IMR-90 (cell line): Measurements from ENCODE around the gene CHMP4B. TPM values are rescaled to one million over a fixed set of nuclear protein-coding genes. Genes with fewer than 3 reads are reported as not detected.

Experiments
- ATAC-seq: fragments of 200-7000 bp; cut with Tn5 transposase; 2 replicates; pipeline ENCODE4 v1.9.1; 2020; ENCODE audit warnings: low read depth, mild to moderate bottlenecking, moderate library complexity
- BruUV-seq: library from RNA; stranded (reverse); fragments of 400-500 nt; replicated peaks from 2 replicates; lab custom pipeline; 2021; lab: Mats Ljungman, UMichigan
- CTCF ChIA-PET: fragments of 300-600 bp; formaldehyde crosslinking; extraction: SDS; loops from one replicate; lab custom pipeline; 2021; ENCODE audit warnings: antibody characterized with exemption; lab: Yijun Ruan, JAX
- POLR2A ChIA-PET: fragments of 300-600 bp; sonication (Branson Sonifier 250); formaldehyde crosslinking; loops from one replicate; lab custom pipeline; 2022; ENCODE audit warnings: antibody characterized with exemption; ENCODE audit not compliant: unreplicated experiment; lab: Charles Lee
- DNase-seq: peaks from one replicate; pipeline ENCODE4 v3.0.0; 2013
- H2AFZ ChIP-seq: replicated peaks from 2 replicates; pipeline ENCODE3; 2013; ENCODE audit warnings: low read length, mild to moderate bottlenecking; ENCODE audit not compliant: poor library complexity
- H2AK5ac ChIP-seq: 2 replicates; pipeline ENCODE4 v1.6.1; 2013; ENCODE audit warnings: low read depth, low read length, inconsistent platforms
- H2AK9ac ChIP-seq: replicated peaks from 2 replicates; pipeline ENCODE3; 2013; ENCODE audit warnings: mild to moderate bottlenecking, low read depth, low read length, moderate library complexity; ENCODE audit not compliant: poor library complexity
- H2BK120ac ChIP-seq: 2 replicates; pipeline ENCODE4 v1.6.1; 2013; ENCODE audit warnings: low read depth, low read length, inconsistent platforms
- H2BK15ac ChIP-seq: 3 replicates; pipeline ENCODE4 v1.6.1; 2013; ENCODE audit warnings: low read depth, low read length, inconsistent platforms
- H2BK20ac ChIP-seq: 2 replicates; pipeline ENCODE4 v1.6.1; 2013; ENCODE audit warnings: low read depth, mild to moderate bottlenecking, inconsistent platforms, low read length, moderate library complexity
- H2BK5ac ChIP-seq: 2 replicates; pipeline ENCODE4 v1.6.1; 2013; ENCODE audit warnings: mild to moderate bottlenecking, low read depth, low read length, inconsistent platforms; ENCODE audit not compliant: poor library complexity, severe bottlenecking
- H3K14ac ChIP-seq: replicated peaks from 2 replicates; pipeline ENCODE4 v1.6.1; 2013; ENCODE audit warnings: low read depth, low read length, inconsistent platforms
- H3K18ac ChIP-seq: 2 replicates; pipeline ENCODE4 v1.6.1; 2013; ENCODE audit warnings: low read depth, low read length, control low read depth
- H3K23ac ChIP-seq: 2 replicates; pipeline ENCODE4 v1.6.1; 2013; ENCODE audit warnings: low read depth, low read length, inconsistent platforms
- H3K27ac ChIP-seq: 2 replicates; pipeline ENCODE4 v1.5.1; 2013; ENCODE audit warnings: mild to moderate bottlenecking, control low read depth, low read length; ENCODE audit not compliant: insufficient read depth
- H3K27me3 ChIP-seq: 2 replicates; pipeline ENCODE4 v1.6.1; 2013; ENCODE audit warnings: low read length; ENCODE audit not compliant: control insufficient read depth, insufficient read depth
- H3K36me3 ChIP-seq: 2 replicates; pipeline ENCODE4 v1.6.1; 2013; ENCODE audit warnings: low read length, mixed read lengths; ENCODE audit not compliant: control insufficient read depth, insufficient read depth
- H3K4ac ChIP-seq: 2 replicates; pipeline ENCODE4 v1.6.1; 2013; ENCODE audit warnings: low read depth, low read length, inconsistent platforms
- H3K4me1 ChIP-seq: 2 replicates; pipeline ENCODE4 v1.6.1; 2013; ENCODE audit warnings: low read length, mixed read lengths; ENCODE audit not compliant: control insufficient read depth, insufficient read depth
- H3K4me2 ChIP-seq: 2 replicates; pipeline ENCODE4 v1.6.1; 2013; ENCODE audit warnings: low read depth, mild to moderate bottlenecking, control low read depth, low read length, moderate library complexity
- H3K4me3 ChIP-seq: 2 replicates; pipeline ENCODE4 v1.5.1; 2013; ENCODE audit warnings: low read depth, mild to moderate bottlenecking, control low read depth, low read length, moderate library complexity; ENCODE audit not compliant: insufficient read depth
- H3K56ac ChIP-seq: 2 replicates; pipeline ENCODE4 v1.6.1; 2013; ENCODE audit warnings: low read length, inconsistent platforms; ENCODE audit not compliant: insufficient read depth; ENCODE audit errors: extremely low read depth
- H3K79me1 ChIP-seq, 2 experiments: 2 replicates each; pipeline ENCODE4 v1.6.1; 2013; ENCODE audit warnings: low read length in 2 of 2, inconsistent platforms in 1 of 2, low read depth in 1 of 2
- H3K9ac ChIP-seq: 2 replicates; pipeline ENCODE4 v1.6.1; 2013; ENCODE audit warnings: low read depth, low read length, control low read depth
- H3K9me1 ChIP-seq: 2 replicates; pipeline ENCODE4 v1.6.1; 2013; ENCODE audit warnings: low read length, inconsistent platforms; ENCODE audit not compliant: insufficient read depth
- H3K9me3 ChIP-seq: 2 replicates; pipeline ENCODE4 v1.6.1; 2013; ENCODE audit warnings: low read length; ENCODE audit not compliant: control insufficient read depth, insufficient read depth
- H4K20me1 ChIP-seq: 2 replicates; pipeline ENCODE4 v1.6.1; 2013; ENCODE audit warnings: low read length, inconsistent platforms; ENCODE audit not compliant: insufficient read depth
- H4K5ac ChIP-seq: 2 replicates; pipeline ENCODE4 v1.6.1; 2013; ENCODE audit warnings: mild to moderate bottlenecking, low read depth, low read length, control low read depth
- H4K8ac ChIP-seq, 2 experiments: 2 replicates each; pipeline ENCODE4 v1.6.1; 2013; ENCODE audit warnings: low read depth in 2 of 2, low read length in 2 of 2, control low read depth in 1 of 2, inconsistent platforms in 1 of 2
- H4K91ac ChIP-seq: 2 replicates; pipeline ENCODE4 v1.6.1; 2013; ENCODE audit warnings: low read depth, low read length, inconsistent platforms; ENCODE audit not compliant: insufficient read depth
- BHLHE40 ChIP-seq: fragments of 150-350 bp; IDR thresholded peaks from 2 replicates; pipeline ENCODE4 v1.6.1; 2016; ENCODE audit warnings: mild to moderate bottlenecking, low read depth, low read length
- CEBPB ChIP-seq: IDR thresholded peaks from 2 replicates; pipeline ENCODE4 v1.6.1; 2012; ENCODE audit warnings: low read depth, low read length, improper control_type of control experiment
- CHD1 ChIP-seq: IDR thresholded peaks from 2 replicates; pipeline ENCODE4 v1.6.1; 2012; ENCODE audit warnings: low read depth, low read length, improper control_type of control experiment
- ELK1 ChIP-seq: fragments of 150-350 bp; IDR thresholded peaks from 2 replicates; pipeline ENCODE4 v1.6.1; 2016; ENCODE audit warnings: low read depth, mild to moderate bottlenecking, low read length, moderate library complexity, borderline replicate concordance
- FOS ChIP-seq: fragments of 150-350 bp; IDR thresholded peaks from 2 replicates; pipeline ENCODE4 v1.6.1; 2016; ENCODE audit warnings: low read depth, low read length
- MAFK ChIP-seq: IDR thresholded peaks from 2 replicates; pipeline ENCODE4 v1.6.1; 2012; ENCODE audit warnings: low read depth, low read length, improper control_type of control experiment
- MAZ ChIP-seq: IDR thresholded peaks from 2 replicates; pipeline ENCODE4 v1.6.1; 2012; ENCODE audit warnings: low read depth, mild to moderate bottlenecking, low read length, improper control_type of control experiment, moderate library complexity, borderline replicate concordance
- NFE2L2 ChIP-seq: fragments of 150-350 bp; IDR thresholded peaks from 2 replicates; pipeline ENCODE4 v1.6.1; 2016; ENCODE audit warnings: low read depth, mild to moderate bottlenecking, low read length
- RAD21 ChIP-seq: IDR thresholded peaks from 2 replicates; pipeline ENCODE4 v1.6.1; 2012; ENCODE audit warnings: low read length, improper control_type of control experiment
- RCOR1 ChIP-seq: IDR thresholded peaks from 2 replicates; pipeline ENCODE4 v1.6.1; 2012; ENCODE audit warnings: mild to moderate bottlenecking, low read length, improper control_type of control experiment; ENCODE audit not compliant: insufficient replicate concordance
- RFX5 ChIP-seq: IDR thresholded peaks from 2 replicates; pipeline ENCODE4 v1.8.0; 2012; ENCODE audit warnings: low read depth, mild to moderate bottlenecking, low read length, moderate library complexity
- SMC3 ChIP-seq: fragments of 150-350 bp; IDR thresholded peaks from 2 replicates; pipeline ENCODE4 v1.6.1; 2016; ENCODE audit warnings: low read depth, mild to moderate bottlenecking, antibody characterized with exemption, low read length, moderate library complexity
- USF2 ChIP-seq: fragments of 150-350 bp; IDR thresholded peaks from 2 replicates; pipeline ENCODE4 v1.6.1; 2017; ENCODE audit warnings: mild to moderate bottlenecking, antibody characterized with exemption, low read length, low read depth
- WGBS, 2 experiments: methylation state at CpG; one replicate each; pipeline versions ENCODE4 v1.1.5 to v1.1.7; 2013; ENCODE audit warnings: missing lambda C conversion rate in 2 of 2; ENCODE audit not compliant: insufficient read length in 1 of 2; ENCODE audit errors: extremely low coverage in 2 of 2; 5-methylcytosine and 5-hydroxymethylcytosine counted together
- dilution Hi-C: fragments of 300-500 bp; cut with HindIII; formaldehyde crosslinking; loops from one replicate; pipeline ENCODE4 v1.14.3; 2018; ENCODE audit warnings: low sequenced_read_pairs; ENCODE audit not compliant: unreplicated experiment
- in situ Hi-C: fragments of 300-500 bp; cut with MboI; formaldehyde crosslinking; loops from 3 replicates; pipeline ENCODE4 v1.14.3; 2019; ENCODE audit warnings: low sequenced_read_pairs, inconsistent platforms, mixed read lengths
- intact Hi-C: fragments of 100-400 bp; cut with micrococcal nuclease; formaldehyde crosslinking; loops from 2 replicates; pipeline ENCODE4 v1.10.0; 2022
- polyA plus RNA-seq, 3 experiments: library from polyadenylated mRNA; depleted of rRNA; stranded (reverse); fragments of >200 nt; gene quantifications; 2 replicates each; pipeline ENCODE4 v1.2.3, GENCODE V29; 2012; ENCODE audit warnings: low replicate concordance in 1 of 3
- total RNA-seq: library from RNA; depleted of rRNA; stranded (reverse); fragments of >200 nt; gene quantifications from 2 replicates; pipeline ENCODE4 v1.2.3, GENCODE V29; 2012

The CHMP4B gene
- total and polyA plus RNA-seq, 2 of the 4 experiments (the other 2 are of a cell fraction): 30.3 to 94.8 TPM

- ATAC-seq: no peak
- no peak for TF ChIP-seq CEBPB
- TF ChIP-seq FOS: no peak
- no peak for TF ChIP-seq BHLHE40
- no peak for TF ChIP-seq RFX5
- no peak for TF ChIP-seq MAZ
- no peak for TF ChIP-seq USF2
- no peak for TF ChIP-seq RCOR1
- no peak for TF ChIP-seq CHD1
- no peak for TF ChIP-seq SMC3
- no peak for TF ChIP-seq MAFK
- TF ChIP-seq ELK1: no peak
- TF ChIP-seq NFE2L2: no peak
- TF ChIP-seq RAD21: no peak
- Histone ChIP-seq H4K20me1 (peaks cover 34% of the 10 kb centered on the region), H2BK20ac (no peak overlapping the region), H2AFZ (no peak overlapping the region), H2AK5ac (no peak overlapping the region), H3K9me1 (peaks cover 22% of the 10 kb centered on the region), H2AK9ac (no peak overlapping the region), H3K9me3 (no peaks in the 10 kb centered on the region), H4K8ac (no peak overlapping the region), H4K5ac (no peak overlapping the region), H3K27ac (no peak overlapping the region), H2BK120ac (no peak overlapping the region), H2BK5ac (no peak overlapping the region), H3K9ac (no peak overlapping the region), H3K23ac (no peak overlapping the region), H3K56ac (no peak overlapping the region), H3K14ac (no peak overlapping the region), H3K18ac (no peak overlapping the region), H2BK15ac (no peak overlapping the region), H4K91ac (no peak overlapping the region), H3K4ac (no peak overlapping the region), H3K4me1 (peaks cover 7% of the 10 kb centered on the region), H3K36me3 (no peaks in the 10 kb centered on the region; the same call in 1 of the 2 replicates), H3K27me3 (no peaks in the 10 kb centered on the region), H3K4me3 (no peak overlapping the region), H3K79me1 (peaks cover 6 to 35% of the 10 kb centered on the region in 2 experiments), H3K4me2 (no peak overlapping the region)
- BruUV-seq: no TSS peak
- dilution Hi-C loops: no loop called here
- in situ Hi-C loops: no loop called here
- ChIA-PET POLR2A (interaction anchor here (1.0 kb wide), 1 partner anchor 9 kb away, joined by 3 read pairs; no protein-coding TSS in a partner anchor), CTCF (interaction anchor here (0.8 kb wide), 1 partner anchor 78 kb away, joined by 3 read pairs; no protein-coding TSS in a partner anchor)
- WGBS, 2 experiments: no CpG with 5 or more reads among the region's 5 CpGs
- intact Hi-C loops: loop anchor here (5.0 to 10.0 kb wide), 2 partner anchors 78 to 145 kb away; partner anchors contain the start of genes ACTL10, C20orf144 and ZNF341
- no peak for DNase-seq
These were observed 889 bp upstream of the CHMP4B start for GRCh38 chr20:33810259-33810658.
